Vagina (tissue), 2 donors: ENCODE data around the gene CASR. TPM values are rescaled to one million over a fixed set of nuclear protein-coding genes. Genes with fewer than 3 reads are reported as not detected.

ENCODE experiments used
- DNase-seq, 2 donors: peaks; one replicate each; pipeline ENCODE4 v3.0.0-alpha.2; 2017; ENCODE audit errors: extremely low spot score in 2 of 2
- H3K27ac ChIP-seq: fragments of 200-600 bp; sonication (generic); one replicate; pipeline ENCODE4 v1.5.1; 2019
- H3K27me3 ChIP-seq: fragments of 200-600 bp; sonication (generic); one replicate; pipeline ENCODE4 v1.5.1; 2019
- H3K36me3 ChIP-seq, 2 donors: fragments of 200-600 bp; sonication (generic); one replicate each; pipeline ENCODE4 v1.5.1; 2017 to 2019
- H3K4me1 ChIP-seq: fragments of 200-600 bp; sonication (generic); one replicate; pipeline ENCODE4 v1.5.1; 2019
- H3K4me3 ChIP-seq, 2 donors: fragments of 200-600 bp; sonication (generic); 1 replicate in 1 of 2; 2 replicates in 1 of 2; pipeline ENCODE4 v1.5.1; 2016 to 2019
- H3K9me3 ChIP-seq: fragments of 200-600 bp; sonication (generic); one replicate; pipeline ENCODE4 v1.5.1; 2019
- POLR2A ChIP-seq, 2 donors: fragments of 450-650 bp; IDR thresholded peaks; one replicate each; pipeline ENCODE4 v1.6.1; 2017; ENCODE audit warnings: antibody characterized with exemption in 2 of 2, mild to moderate bottlenecking in 2 of 2, moderate library complexity in 2 of 2
- POLR2AphosphoS5 ChIP-seq, 2 donors: sonication (generic); formaldehyde crosslinking; IDR thresholded peaks; one replicate each; pipeline ENCODE4 v1.9.0; 2017; ENCODE audit warnings: antibody characterized with exemption in 2 of 2, mild to moderate bottlenecking in 2 of 2, low read depth in 1 of 2; ENCODE audit not compliant: insufficient read depth in 1 of 2
- intact Hi-C: fragments of 100-400 bp; cut with DNase I; formaldehyde crosslinking; loops from one replicate; pipeline ENCODE4 v1.15.1; 2023
- total RNA-seq: library from RNA; depleted of rRNA; stranded (reverse); fragments of >200 nt; gene quantifications from one replicate; pipeline ENCODE4 v1.2.3, GENCODE V29; 2016
- TF ChIP-seq, protein P1 (sequence below), 3 experiments: fragments of 450-650 bp in 2 of 3; fragments of 200-600 bp in 1 of 3; sonication (generic) in 1 of 3; IDR thresholded peaks; one replicate each; pipeline ENCODE4 v1.5.1; 2017 to 2019; ENCODE audit warnings: antibody characterized with exemption in 3 of 3, mild to moderate bottlenecking in 2 of 3, moderate library complexity in 2 of 3

CASR gene
- total RNA-seq, 1 donor from 2014 or later, result not detected

DNA sequence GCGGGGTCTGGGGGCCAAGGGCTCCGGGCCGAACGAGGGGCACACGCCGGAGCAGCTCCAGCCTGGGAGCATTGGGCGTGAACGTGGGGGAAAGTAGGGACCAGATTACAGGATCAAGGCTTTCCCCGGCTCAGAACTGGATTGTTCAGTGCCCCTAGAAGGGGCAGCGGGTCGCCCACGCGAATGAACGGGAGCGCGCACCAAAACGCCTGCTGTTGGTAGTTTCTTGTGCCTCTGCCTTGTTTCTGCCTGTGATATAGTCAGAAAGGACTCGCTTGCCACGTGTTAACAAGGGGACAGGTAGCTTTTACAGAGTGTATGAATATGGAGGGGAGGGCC lies 1.1 kb downstream of the CASR start:
- intact Hi-C loops, result no loop called here
- H3K4me3 ChIP-seq, result no peak overlapping the region
- H3K4me1 ChIP-seq, result peaks cover 10% of the 10 kb centered on the region
- H3K27ac ChIP-seq, result no peak overlapping the region
- H3K9me3 ChIP-seq, result no peaks in the 10 kb centered on the region
- H3K36me3 ChIP-seq, result no peaks in the 10 kb centered on the region
- H3K27me3 ChIP-seq, result peaks cover 8% of the 10 kb centered on the region
- DNase-seq, result no peak
- no peak for TF ChIP-seq POLR2A (IDR thresholded peaks at IDR 0.05)
- TF ChIP-seq, protein P1, sequence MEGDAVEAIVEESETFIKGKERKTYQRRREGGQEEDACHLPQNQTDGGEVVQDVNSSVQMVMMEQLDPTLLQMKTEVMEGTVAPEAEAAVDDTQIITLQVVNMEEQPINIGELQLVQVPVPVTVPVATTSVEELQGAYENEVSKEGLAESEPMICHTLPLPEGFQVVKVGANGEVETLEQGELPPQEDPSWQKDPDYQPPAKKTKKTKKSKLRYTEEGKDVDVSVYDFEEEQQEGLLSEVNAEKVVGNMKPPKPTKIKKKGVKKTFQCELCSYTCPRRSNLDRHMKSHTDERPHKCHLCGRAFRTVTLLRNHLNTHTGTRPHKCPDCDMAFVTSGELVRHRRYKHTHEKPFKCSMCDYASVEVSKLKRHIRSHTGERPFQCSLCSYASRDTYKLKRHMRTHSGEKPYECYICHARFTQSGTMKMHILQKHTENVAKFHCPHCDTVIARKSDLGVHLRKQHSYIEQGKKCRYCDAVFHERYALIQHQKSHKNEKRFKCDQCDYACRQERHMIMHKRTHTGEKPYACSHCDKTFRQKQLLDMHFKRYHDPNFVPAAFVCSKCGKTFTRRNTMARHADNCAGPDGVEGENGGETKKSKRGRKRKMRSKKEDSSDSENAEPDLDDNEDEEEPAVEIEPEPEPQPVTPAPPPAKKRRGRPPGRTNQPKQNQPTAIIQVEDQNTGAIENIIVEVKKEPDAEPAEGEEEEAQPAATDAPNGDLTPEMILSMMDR (IDR thresholded peaks at IDR 0.05), result no peak
- no peak for TF ChIP-seq POLR2AphosphoS5 (IDR thresholded peaks at IDR 0.05; ENCODE audit: insufficient read depth in 1 of 2, low read depth in 1 of 2)

DNA sequence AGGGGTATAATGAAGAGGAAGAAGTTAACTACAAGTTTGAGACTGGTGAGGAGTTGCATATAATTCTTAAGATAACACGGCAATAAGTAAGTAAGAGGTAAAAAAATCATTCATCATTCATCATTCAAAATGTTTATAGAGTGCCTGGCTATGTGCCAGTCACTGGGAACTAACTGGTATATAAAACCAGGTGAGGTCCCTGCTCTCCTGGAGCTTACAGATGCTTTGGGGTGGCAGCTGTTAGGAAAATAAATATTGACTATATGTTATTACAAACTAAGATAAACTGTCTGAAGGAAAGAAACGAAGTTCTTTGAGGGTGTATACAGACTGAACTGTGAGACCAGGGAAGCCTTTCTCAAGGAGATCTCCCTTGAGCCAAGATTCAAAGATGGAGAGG lies 2.9 kb downstream of the CASR start:
- peaks cover 10% of the 10 kb centered on the region for H3K4me1 ChIP-seq
- DNase-seq, result no peak
- no peaks in the 10 kb centered on the region for H3K36me3 ChIP-seq
- H3K27me3 ChIP-seq, result peaks cover 8% of the 10 kb centered on the region
- no peaks in the 10 kb centered on the region for H3K9me3 ChIP-seq
- H3K27ac ChIP-seq, result no peak overlapping the region
- H3K4me3 ChIP-seq, result no peak overlapping the region
- intact Hi-C loops, result no loop called here
- TF ChIP-seq POLR2AphosphoS5 (IDR thresholded peaks at IDR 0.05; ENCODE audit: insufficient read depth in 1 of 2, low read depth in 1 of 2) (no peak), POLR2A (IDR thresholded peaks at IDR 0.05) (no peak)
- TF ChIP-seq, protein P1 (IDR thresholded peaks at IDR 0.05), result no peak

DNA sequence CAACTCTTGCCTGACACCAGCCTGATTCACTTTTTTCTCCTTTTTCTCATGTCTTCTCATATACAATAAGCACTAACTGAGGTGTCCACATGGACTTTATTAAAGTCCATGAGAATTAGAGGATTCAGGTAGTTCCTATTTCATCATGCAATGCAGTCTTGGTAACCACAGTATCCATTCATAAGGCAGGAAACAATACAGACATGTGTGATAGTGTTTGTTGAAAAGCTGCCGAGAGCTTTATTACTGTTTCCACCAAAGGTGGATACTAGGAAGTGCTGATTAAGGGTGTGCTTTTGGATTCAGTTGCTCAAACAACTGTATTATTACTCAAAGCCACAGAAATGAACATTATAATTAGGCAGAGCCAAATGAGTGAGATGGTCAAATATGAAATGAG lies 5.3 kb downstream of the CASR start:
- Histone ChIP-seq H3K27me3 (peaks cover 8% of the 10 kb centered on the region), H3K4me1 (peaks cover 9% of the 10 kb centered on the region), H3K27ac (no peak overlapping the region), H3K9me3 (no peaks in the 10 kb centered on the region), H3K4me3 (no peak overlapping the region), H3K36me3 (no peaks in the 10 kb centered on the region)
- intact Hi-C loops, result no loop called here
- TF ChIP-seq, protein P1 (IDR thresholded peaks at IDR 0.05), result no peak
- TF ChIP-seq POLR2A (IDR thresholded peaks at IDR 0.05), result no peak
- no peak for TF ChIP-seq POLR2AphosphoS5 (IDR thresholded peaks at IDR 0.05; ENCODE audit: insufficient read depth in 1 of 2, low read depth in 1 of 2)
- DNase-seq, result no peak

DNA sequence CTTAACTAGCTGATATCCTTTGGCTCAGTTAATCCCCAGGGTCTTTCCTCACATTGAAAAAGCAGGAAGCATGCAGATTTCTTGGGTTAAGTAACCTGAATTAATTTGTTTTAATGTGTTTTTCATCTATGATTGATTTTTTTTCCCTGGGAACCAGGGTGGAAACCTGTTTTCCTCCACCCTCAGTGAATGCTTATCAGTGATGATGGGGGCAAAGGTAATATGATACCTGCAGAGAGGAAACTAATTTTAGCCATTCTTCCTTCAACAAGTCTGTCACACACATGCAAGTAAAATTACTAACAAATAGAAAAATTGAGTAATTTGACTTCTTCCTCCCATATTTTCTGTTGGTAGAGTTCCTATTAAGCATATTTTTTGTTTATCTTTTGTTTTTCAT lies 5.9 kb downstream of the CASR start:
- DNase-seq, result no peak
- H3K27ac ChIP-seq, result no peak overlapping the region
- H3K4me1 ChIP-seq, result peaks cover 3% of the 10 kb centered on the region
- intact Hi-C loops, result no loop called here
- TF ChIP-seq POLR2A (IDR thresholded peaks at IDR 0.05) (no peak), POLR2AphosphoS5 (IDR thresholded peaks at IDR 0.05; ENCODE audit: insufficient read depth in 1 of 2, low read depth in 1 of 2) (no peak)
- TF ChIP-seq, protein P1 (IDR thresholded peaks at IDR 0.05), result no peak
- no peaks in the 10 kb centered on the region for H3K9me3 ChIP-seq
- peaks cover 3% of the 10 kb centered on the region for H3K27me3 ChIP-seq
- no peak overlapping the region for H3K4me3 ChIP-seq
- no peaks in the 10 kb centered on the region for H3K36me3 ChIP-seq

DNA sequence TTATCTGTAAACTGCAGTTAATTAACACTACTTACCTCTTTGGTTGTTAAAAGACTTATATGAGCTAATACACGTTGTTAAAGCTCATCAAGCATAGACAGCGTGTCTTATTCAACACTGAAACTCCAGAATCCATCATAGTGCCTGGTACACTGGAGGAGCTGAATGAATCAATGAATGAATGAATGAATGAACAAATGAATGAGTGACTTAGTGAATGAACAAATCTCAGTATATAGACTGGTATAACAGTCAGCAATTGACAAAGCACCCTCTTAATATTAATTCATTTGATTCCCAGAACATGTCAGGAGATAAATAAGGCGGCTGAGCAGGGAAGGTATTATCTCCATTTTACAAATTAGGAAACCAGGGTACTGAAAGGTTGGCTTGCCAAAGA lies 7.1 kb downstream of the CASR start:
- Histone ChIP-seq H3K4me1 (no peaks in the 10 kb centered on the region), H3K9me3 (no peaks in the 10 kb centered on the region), H3K36me3 (no peaks in the 10 kb centered on the region), H3K27ac (no peak overlapping the region), H3K4me3 (no peak overlapping the region), H3K27me3 (no peaks in the 10 kb centered on the region)
- no peak for DNase-seq
- intact Hi-C loops, result no loop called here
- TF ChIP-seq, protein P1 (IDR thresholded peaks at IDR 0.05), result no peak
- TF ChIP-seq POLR2AphosphoS5 (IDR thresholded peaks at IDR 0.05; ENCODE audit: insufficient read depth in 1 of 2, low read depth in 1 of 2) (no peak), POLR2A (IDR thresholded peaks at IDR 0.05) (no peak)
